Peyer's patch (tissue), 4 donors: Measurements from ENCODE around the gene SCUBE3. TPM values are rescaled to one million over a fixed set of nuclear protein-coding genes. Genes with fewer than 3 reads are reported as not detected.

Experiments used
- DNase-seq, 3 donors: peaks; one replicate each; pipeline ENCODE4 v3.0.0-alpha.2; 2017 to 2019
- H3K27ac ChIP-seq, 4 donors: fragments of 200-600 bp; sonication (generic); one replicate each; pipeline ENCODE4 v1.5.1; 2016 to 2019
- H3K27me3 ChIP-seq, 2 donors: fragments of 200-600 bp; sonication (generic); one replicate each; pipeline ENCODE4 v1.5.1; 2019
- H3K36me3 ChIP-seq, 3 donors: fragments of 200-600 bp; sonication (generic); one replicate each; pipeline ENCODE4 v1.5.1; 2016 to 2019
- H3K4me1 ChIP-seq, 4 donors: fragments of 200-600 bp; sonication (generic); one replicate each; pipeline ENCODE4 v1.5.1; 2016 to 2019
- H3K4me3 ChIP-seq, 4 donors: fragments of 200-600 bp; sonication (generic); 1 replicate in 3 of 4; 2 replicates in 1 of 4; pipeline ENCODE4 v1.5.1; 2016 to 2019; ENCODE audit warnings: mild to moderate bottlenecking in 1 of 4
- H3K9me3 ChIP-seq, 4 donors: fragments of 200-600 bp; sonication (generic); one replicate each; pipeline ENCODE4 v1.5.1; 2016 to 2019; ENCODE audit warnings: mild to moderate bottlenecking in 1 of 4
- POLR2A ChIP-seq, 2 donors: fragments of 450-650 bp; IDR thresholded peaks; one replicate each; pipeline ENCODE4 v1.5.1; 2017; ENCODE audit warnings: antibody characterized with exemption in 2 of 2, mild to moderate bottlenecking in 2 of 2, moderate library complexity in 2 of 2
- total RNA-seq, 4 donors: library from RNA; depleted of rRNA; stranded (reverse); fragments of >200 nt; gene quantifications; one replicate each; pipeline ENCODE4 v1.1.0, GENCODE V29; 2016
- TF ChIP-seq, protein P1 (sequence below), 6 experiments: fragments of 450-650 bp in 4 of 6; fragments of 200-600 bp in 2 of 6; sonication (generic) in 1 of 6; IDR thresholded peaks; one replicate each; pipeline ENCODE4 v1.5.1; 2017 to 2019; ENCODE audit warnings: antibody characterized with exemption in 6 of 6, mild to moderate bottlenecking in 3 of 6, moderate library complexity in 1 of 6

SCUBE3 gene
- total RNA-seq, 4 donors from 2014 or later: not detected

- no peak for TF ChIP-seq POLR2A (IDR thresholded peaks at IDR 0.05)
- TF ChIP-seq, protein P1, sequence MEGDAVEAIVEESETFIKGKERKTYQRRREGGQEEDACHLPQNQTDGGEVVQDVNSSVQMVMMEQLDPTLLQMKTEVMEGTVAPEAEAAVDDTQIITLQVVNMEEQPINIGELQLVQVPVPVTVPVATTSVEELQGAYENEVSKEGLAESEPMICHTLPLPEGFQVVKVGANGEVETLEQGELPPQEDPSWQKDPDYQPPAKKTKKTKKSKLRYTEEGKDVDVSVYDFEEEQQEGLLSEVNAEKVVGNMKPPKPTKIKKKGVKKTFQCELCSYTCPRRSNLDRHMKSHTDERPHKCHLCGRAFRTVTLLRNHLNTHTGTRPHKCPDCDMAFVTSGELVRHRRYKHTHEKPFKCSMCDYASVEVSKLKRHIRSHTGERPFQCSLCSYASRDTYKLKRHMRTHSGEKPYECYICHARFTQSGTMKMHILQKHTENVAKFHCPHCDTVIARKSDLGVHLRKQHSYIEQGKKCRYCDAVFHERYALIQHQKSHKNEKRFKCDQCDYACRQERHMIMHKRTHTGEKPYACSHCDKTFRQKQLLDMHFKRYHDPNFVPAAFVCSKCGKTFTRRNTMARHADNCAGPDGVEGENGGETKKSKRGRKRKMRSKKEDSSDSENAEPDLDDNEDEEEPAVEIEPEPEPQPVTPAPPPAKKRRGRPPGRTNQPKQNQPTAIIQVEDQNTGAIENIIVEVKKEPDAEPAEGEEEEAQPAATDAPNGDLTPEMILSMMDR (IDR thresholded peaks at IDR 0.05): no peak
- Histone ChIP-seq H3K27ac (no peak overlapping the region), H3K9me3 (no peaks in the 10 kb centered on the region), H3K4me1 (no peaks in the 10 kb centered on the region), H3K36me3 (no peaks in the 10 kb centered on the region), H3K4me3 (no peak overlapping the region), H3K27me3 (no peaks in the 10 kb centered on the region)
- DNase-seq: no peak
These were observed 51.0 kb downstream of the SCUBE3 start for GRCh38 chr6:35264550-35265274.

- DNase-seq: no peak
- TF ChIP-seq POLR2A (IDR thresholded peaks at IDR 0.05): no peak
- TF ChIP-seq, protein P1 (IDR thresholded peaks at IDR 0.05): no peak
- Histone ChIP-seq H3K36me3 (no peaks in the 10 kb centered on the region), H3K4me3 (no peak overlapping the region), H3K4me1 (no peaks in the 10 kb centered on the region), H3K27ac (no peak overlapping the region), H3K9me3 (no peaks in the 10 kb centered on the region), H3K27me3 (no peaks in the 10 kb centered on the region)
These were observed 51.8 kb downstream of the SCUBE3 start for GRCh38 chr6:35265523-35265922.

- Histone ChIP-seq H3K9me3 (no peaks in the 10 kb centered on the region), H3K27me3 (no peaks in the 10 kb centered on the region), H3K4me1 (no peaks in the 10 kb centered on the region), H3K4me3 (no peak overlapping the region), H3K36me3 (no peaks in the 10 kb centered on the region), H3K27ac (no peak overlapping the region)
- no peak for DNase-seq
- no peak for TF ChIP-seq POLR2A (IDR thresholded peaks at IDR 0.05)
- TF ChIP-seq, protein P1 (IDR thresholded peaks at IDR 0.05): no peak
These were observed 53.7 kb downstream of the SCUBE3 start for GRCh38 chr6:35267446-35267845.

- H3K4me3 ChIP-seq: no peak overlapping the region
- H3K4me1 ChIP-seq: no peaks in the 10 kb centered on the region
- no peaks in the 10 kb centered on the region for H3K9me3 ChIP-seq
- H3K27ac ChIP-seq: no peak overlapping the region
- no peaks in the 10 kb centered on the region for H3K36me3 ChIP-seq
- no peaks in the 10 kb centered on the region for H3K27me3 ChIP-seq
- TF ChIP-seq, protein P1 (IDR thresholded peaks at IDR 0.05): no peak
- no peak for TF ChIP-seq POLR2A (IDR thresholded peaks at IDR 0.05)
- no peak for DNase-seq
These were observed 54.1 kb downstream of the SCUBE3 start for GRCh38 chr6:35267897-35268296.

GRCh38 chr6:35272005-35272404, 58.2 kb downstream of the SCUBE3 start:
- Histone ChIP-seq H3K9me3 (no peaks in the 10 kb centered on the region), H3K27me3 (no peaks in the 10 kb centered on the region)

More at GRCh38 chr6:35272005-35272404, 58.2 kb downstream of the SCUBE3 start:
- TF ChIP-seq, protein P1 (IDR thresholded peaks at IDR 0.05): no peak
- TF ChIP-seq POLR2A (IDR thresholded peaks at IDR 0.05): no peak
- no peaks in the 10 kb centered on the region for H3K36me3 ChIP-seq
- no peak for DNase-seq
- peaks cover 0 to 10% (median 0%) of the 10 kb centered on the region in 4 donors for H3K4me1 ChIP-seq
- no peak overlapping the region for H3K4me3 ChIP-seq
- no peak overlapping the region for H3K27ac ChIP-seq
